Stimulated activated CD8-positive, alpha-beta memory T cell treated with anti-CD3 and anti-CD28 coated beads, Interleukin-12 subunit alpha, Interleukin-12 subunit beta, amount 100 ng/mL, for 4 hours (primary cell): ENCODE results near the gene ZDHHC7.

Source experiments
- DNase-seq: peaks from one replicate; pipeline ENCODE4 v3.0.0-alpha.2; 2020; ENCODE audit warnings: low read depth

The ZDHHC7 gene

DNA sequence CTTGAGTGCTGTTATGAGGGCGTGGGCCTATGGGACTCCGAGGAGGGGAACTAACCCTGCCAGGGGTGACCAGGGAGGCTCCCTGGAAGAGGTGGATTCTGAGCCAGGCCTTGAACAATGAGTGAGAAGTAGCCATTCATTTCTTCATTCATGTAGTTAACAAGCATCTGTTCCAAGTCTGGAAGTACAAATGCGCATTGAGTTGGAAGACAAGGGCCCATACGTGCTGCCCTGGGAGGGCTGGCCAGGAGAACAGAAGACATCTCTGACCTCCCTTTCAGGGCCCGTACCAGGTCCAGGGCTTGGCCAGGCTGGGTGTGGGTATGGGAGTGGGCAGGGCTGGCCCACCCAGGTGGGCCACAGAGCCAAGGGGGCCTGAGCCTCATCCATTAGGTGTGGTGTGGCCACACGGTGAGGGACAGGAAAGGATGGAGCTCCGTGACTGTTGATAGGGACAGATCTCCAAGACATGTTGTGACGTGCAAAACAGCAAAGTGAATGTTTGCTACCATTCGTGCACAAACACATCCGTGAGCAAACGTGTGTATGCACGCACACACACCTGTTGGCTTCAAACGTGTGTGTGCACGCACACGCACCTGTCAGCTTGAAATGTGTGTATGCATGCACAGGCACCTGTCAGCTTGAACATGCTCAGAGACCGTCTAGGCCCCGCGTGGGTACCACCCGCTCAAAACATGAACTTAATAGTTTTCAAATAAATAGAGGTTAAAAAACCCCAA is 46.8 kb downstream of the ZDHHC7 start:
- no peak for DNase-seq

DNA sequence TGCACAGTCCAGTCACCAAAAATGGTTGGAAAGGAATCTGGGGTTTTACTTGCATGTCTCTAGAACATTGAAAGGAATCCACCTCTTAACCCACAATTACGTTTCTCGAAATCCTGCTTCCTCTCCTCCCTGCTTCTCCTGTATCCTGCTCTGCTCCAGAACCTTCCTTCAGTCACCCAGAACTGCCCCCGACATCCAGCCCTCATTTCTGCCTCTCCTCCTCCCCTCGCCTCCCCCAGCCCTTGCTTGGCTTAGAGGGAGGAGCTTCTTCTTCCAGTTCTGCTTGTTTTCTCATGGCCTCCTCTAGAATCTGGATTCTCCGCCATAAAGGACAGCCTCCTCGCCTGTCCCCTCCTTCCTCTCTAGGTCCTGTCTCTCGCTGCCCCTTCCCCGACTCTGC is 48.3 kb downstream of the ZDHHC7 start:
- no peak for DNase-seq

DNA sequence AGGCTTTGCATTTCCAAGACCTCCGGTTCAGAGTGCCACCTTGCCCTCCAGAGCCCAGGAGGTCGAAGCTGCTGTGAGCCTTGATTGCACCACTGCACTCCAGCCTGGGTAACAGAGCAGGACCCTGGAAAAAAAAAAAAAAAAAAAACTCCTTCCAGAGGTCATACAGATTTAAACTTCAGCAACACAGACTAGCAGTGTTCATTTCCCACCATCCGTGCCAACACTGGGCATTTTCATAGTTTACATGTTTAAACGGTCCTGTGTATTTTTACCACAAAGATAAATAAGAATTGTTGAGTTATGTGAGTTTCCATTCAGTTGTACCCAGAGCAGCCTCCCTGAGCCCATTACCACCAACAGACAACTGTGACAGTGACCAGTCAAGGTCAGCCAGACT is 50.4 kb downstream of the ZDHHC7 start:
- DNase-seq: no peak

DNA sequence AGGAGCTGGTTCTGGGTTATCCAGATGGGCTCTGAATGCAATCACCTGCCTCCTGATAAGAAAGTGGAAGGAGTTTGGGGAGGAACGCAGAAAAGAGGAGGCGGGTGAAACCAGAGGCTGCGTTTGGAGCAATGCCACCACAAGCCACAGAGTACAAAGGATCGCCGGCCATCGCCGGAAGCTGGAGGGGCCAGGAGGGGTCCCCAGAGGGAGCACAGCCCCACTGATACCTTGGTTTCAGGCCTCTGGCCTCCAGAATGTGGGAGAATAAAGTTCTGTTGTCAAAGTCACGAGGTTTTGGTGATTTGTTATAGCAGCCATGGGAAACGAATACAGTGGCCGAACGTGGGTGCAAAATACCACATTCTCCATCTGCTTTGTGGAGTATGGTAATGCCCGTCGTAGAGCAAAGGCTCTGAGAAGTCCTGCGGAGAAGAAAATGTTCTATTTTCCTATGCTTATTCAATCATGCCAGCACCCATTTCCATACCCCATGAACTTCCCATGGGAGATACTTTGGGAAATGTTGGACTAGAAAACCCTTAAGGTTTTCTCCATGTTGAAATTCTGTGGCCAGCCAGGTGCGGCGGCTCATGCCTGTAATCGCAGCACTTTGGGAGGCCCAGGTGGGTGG is 51.4 kb downstream of the ZDHHC7 start:
- no peak for DNase-seq

DNA sequence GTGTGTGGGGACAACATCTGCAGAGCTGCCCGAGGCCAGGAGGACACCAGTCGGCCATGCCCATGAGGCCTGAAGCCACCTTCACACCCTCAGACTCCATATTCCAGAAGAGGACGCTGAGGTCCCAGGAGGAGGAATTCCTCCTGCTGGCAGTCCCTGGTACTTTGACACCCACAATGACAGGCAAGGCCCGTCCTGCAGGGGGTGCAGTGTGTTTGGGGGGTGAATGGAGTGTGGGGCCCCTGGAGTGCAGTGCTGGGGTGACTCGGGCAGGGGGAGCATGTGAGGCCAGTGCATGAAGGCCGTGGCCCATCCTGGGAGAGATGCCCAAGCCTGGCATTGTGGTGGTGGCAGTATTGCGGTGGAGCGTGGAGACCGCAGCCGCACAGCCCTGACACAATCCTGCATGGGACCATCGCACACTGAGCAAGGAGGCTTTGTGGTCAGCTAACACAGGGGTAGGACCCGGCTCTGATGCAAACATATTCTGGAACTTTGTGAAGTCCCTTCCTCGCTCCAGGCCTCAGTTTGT is 52.2 kb downstream of the ZDHHC7 start:
- no peak for DNase-seq

DNA sequence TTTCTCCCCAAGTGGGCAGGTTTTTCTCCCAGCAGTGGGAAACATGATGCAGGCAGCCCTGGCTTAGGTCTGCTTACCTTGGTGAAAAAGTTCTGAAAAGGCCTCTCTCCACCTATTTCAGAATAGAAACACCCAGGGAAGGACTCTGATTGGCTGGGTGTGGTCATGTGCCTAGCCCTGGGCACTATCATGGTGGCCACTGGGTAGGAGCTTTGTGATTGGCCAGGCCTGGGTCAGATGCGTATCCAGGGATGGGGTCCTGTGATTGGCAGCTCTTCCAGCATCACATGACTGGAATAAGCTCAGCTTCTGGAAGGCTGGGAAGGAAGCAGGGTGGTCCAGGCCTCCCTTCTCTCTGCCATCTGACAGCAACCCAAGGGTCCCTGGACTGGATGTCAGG is 53.5 kb downstream of the ZDHHC7 start:
- DNase-seq: no peak

DNA sequence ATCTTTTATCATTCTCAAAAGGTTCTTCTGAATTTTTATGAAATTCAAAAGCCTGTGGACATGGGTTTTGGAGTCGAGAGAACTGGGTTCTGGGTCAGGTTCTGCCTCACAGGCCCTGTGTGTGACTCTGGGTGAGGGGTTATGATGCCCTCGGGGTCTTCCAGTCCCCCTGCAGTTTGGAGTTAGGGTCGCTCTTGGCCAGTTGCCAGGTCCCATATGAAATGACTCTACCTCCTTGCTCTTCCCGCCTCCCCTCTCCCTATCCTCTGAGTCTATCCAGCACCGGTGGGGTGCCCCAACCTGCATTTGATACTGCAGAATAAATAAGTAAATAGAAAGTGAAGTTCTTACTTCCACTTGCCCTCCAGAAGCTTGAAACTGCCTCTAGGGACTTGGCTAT is 54.1 kb downstream of the ZDHHC7 start:
- DNase-seq: no peak

DNA sequence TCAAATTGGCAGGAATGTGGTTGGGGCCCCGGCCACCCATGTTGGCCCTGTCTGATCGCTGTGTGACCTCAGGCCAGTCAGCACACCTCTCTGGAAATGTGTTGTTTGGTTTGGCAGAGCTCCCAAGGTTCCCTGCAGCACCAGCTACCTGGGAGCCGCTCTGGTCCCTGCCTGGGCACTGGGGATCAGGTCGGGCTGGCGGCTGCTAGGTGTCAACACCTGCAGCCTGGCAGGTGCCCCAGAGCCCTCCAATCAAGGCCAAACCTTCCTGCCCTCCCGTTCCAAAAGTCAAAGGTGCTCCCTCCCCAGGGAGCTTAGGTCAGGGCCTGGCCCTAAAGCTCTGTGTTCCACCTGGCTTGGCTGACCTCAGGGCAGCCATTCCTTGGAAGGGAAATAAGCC is 55.9 kb downstream of the ZDHHC7 start:
- no peak for DNase-seq

DNA sequence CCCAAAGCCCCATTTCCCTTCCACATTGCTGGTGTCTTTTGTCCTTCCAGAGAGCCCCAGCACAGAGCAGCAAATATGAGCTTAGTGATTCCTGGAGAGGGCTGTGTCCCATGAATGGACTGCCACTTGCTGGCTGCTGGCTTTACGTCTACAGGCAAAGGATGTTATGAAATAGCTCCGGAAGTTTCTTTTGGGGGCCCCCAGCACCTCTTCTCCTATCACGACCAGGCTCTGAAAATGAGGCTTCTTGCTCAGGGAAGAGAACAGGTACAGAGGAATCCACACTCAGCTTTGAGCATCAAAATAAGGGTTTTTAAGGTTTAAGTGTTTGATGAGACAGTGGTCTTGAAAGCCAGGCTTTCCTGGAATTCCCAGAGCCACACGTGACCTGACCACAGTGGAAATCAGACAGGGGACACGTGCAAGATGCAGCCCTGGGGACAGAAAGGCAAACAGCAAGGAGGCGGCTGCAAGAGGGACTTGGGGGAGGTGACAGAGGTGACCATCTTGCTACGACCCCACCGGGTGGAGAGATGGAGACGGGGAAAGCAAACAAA is 58.1 kb downstream of the ZDHHC7 start:
- no peak for DNase-seq

DNA sequence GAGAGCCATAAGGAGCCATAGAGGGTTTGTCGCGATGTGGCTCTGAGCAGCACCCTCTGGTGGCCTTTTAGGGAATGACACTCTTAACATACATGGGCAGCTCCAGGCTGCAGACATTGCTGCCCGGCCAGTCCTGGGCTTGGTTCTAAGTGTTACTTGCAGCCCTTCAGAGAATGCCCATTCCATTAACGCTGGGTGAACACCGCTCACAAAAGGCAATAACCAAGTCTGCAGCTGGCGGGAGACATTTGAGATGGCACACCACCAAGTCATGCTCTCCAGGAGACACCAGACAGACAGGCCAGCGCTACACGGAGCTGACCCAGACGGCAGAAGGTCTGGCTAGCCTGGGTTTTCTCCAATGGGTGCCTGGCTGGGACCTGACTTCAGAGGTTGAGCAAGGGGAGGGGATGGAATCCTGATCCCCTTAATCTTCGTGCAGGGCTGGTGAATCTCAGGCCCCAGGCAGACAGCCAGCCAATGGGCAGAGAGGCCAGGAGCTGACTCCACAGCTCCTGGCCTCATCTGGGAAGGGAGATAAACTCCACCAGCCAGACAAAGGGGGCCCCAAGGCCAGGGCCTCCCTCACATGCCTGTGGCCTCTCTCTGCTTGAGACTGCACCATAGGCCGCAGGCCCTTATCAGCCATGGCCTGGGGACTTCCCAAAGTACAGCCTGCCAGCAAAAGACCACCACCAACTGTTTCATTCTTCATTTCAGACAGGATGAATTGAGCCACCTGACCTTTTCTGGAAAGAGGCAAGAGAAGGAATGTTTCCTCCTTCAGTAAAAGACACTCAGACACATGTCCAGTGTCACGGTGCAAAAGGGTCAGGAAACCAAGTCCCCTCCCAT is 58.8 kb downstream of the ZDHHC7 start:
- DNase-seq: peak; percentile 26

DNA sequence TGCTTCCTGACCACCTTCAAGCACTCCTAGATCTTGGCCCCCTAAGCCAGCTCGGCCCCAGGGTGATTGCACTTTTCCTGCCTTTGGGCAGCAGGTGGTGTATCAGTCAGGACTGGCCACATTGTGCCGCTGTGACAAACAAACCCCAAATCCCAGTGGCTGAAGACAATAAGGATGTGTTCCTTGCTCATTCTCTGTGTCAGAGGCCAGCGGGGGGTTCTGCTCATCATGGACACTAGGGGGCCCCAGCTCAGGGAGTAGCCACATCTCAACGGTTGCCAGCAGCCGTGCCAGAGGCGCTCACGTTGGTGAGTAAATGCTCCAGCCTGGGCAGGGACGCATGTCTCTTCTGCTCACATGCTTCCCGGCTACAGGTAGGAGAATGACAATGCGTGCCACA is 60.4 kb downstream of the ZDHHC7 start:
- no peak for DNase-seq

DNA sequence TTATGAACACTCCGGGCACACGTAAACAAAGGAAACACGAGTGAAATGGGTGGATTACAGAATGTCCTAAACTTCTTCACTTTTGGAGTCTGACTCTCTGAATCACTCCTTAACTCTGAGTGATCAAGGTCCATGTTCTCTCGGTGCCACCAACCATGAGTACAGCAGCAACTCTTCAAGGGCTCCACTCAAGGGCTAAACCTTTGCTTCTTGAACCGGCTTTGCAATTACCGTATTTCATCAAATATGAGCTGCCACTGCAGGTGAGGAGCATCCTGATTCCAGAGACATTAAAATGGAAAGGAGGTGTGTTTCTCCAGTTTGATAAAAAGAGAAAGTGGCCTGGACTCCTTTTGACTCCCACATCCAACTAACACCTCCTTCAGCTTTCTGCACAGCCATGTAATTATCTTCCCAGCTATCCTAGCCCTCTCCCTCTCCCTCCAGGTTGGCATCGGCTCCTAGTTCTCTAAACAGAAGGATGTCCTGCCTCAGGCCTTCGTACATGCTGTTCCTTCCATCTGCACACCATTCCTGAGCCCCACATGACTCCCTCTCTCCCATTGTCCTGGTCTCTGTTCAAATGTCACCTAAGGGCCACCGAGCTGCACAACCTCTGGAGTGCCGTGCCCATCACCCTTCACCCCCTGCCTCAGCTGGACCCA is 61.4 kb downstream of the ZDHHC7 start:
- no peak for DNase-seq

DNA sequence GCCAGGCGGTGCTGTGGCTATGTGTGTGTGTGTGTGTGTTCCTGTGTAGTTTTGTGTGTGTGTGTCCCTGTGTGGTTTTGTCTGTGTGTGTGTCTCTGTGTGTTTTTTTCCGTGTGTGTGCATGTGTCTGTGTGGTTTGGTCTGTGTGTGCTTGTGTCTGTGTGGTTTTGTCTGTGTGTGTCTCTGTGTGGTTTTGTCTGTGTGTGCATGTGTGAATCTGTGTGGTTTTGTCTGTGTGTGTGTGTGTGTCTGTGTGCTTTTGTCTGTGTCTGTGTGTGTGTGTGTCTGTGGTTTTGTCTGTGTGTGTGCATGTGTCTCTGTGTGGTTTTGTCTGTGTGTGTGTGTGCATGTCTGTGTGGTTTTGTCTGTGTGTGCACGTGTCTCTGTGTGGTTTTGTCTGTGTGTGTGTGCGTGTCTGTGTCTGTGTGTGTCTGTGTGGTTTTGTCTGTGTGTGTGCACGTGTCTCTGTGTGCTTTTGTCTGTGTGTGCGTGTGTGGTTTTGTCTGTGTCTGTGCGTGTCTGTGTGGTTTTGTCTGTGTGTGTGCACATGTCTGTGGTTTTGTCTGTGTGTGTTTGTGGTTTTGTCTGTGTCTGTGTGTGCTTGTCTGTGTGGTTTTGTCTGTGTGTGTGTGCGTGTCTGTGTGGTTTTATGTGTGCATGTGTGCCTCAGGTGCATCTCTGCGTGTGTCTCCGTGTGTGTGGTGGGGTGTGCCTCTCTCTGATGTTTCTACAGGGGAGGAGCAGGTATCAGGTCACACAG is 62.3 kb downstream of the ZDHHC7 start:
- DNase-seq: no peak

DNA sequence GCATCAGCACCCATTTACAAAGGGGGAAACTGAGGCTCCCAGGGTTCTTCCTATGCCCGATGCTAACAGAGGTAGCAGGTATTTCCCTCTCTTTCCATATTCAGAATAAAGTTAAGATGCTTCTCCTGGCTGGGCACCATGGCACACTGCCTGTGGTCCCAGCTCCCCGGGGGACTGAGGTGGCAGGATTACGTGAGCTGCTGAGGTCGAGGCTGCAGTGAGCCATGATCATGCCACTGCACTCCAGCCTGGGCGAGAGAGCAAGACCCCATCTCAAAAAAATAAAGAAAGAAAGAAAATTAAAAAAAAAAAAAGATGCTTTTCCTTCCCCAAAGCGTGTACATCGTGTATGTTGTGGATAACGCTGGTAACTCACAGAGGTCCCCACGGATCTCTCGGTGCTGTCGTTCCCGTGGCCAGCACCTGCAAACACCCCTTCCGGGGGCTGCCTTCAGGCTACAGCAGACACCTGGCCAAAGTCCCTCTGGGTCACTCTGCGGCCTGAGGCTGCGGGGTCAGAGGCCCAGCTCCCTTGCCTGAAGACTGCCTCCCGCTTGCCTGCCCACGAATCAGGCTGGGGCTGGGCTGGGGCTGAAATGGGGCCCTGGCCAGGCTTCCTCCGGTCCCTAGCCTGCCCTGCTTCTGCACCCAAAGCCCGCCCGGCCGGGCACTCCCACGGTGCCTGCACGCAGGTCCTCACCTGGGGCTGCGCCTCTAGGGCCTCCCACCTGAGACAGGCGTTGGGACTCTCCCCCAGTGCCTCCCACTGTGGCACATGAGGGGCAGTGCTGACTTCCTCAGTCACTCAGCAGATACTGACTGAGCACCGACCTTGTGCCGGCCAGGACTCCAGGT is 63.1 kb downstream of the ZDHHC7 start:
- no peak for DNase-seq

DNA sequence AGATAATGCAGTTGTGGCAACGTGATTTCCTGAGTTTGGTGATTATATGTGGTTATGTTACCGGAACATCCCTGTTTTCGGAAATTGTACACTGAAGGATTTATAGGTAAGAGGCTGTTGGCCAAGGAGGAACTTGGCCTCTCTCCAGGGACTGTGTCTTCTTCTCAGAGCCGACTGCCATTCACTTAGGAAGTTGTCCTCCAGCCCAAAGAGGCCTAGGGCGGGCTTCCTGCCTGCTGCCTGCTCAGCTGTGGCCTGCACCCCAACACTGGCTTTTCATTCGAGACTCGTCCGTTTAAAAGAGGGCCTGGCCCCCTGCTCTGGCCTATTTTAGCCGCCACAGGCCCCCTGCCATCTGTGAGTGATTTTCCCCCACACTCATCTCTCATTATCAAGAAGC is 64.3 kb downstream of the ZDHHC7 start:
- DNase-seq: no peak

DNA sequence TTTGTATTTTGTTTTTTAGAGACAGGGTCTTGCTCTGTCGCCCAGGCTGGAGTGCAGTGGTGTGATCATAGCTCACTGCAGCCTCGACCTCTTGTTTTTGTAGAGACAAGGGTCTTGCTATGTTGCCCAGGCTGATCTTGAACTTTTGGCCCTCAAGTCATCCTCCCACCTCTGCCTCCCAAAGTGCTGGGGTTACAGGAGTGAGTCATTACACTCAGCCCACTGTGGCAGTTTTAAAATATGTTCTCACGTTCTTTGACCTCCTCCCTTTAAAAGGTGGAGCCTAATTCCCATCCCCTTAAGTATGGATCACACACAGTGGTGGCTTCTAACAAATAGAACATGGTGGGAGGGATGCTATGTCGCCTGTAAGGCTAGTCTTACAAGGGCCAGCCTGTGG is 67.7 kb downstream of the ZDHHC7 start:
- no peak for DNase-seq

DNA sequence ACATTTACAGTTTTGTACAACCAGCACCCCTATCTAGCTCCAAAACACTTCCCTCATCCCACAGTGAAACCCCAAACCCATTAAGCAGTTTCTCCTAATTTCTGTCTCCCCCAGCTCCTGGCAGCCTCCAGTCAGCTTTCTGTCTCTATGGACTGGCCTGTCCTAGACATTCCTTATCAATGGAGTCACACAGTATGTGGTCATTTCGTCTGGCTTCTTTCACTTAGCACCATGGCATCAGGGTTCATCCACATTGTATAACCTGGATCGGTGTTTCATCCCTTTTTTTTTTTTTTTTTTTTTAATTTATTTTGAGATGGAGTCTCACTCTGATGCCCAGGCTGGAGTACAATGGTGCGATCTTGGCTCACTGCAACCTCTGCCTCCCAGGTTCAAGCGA is 68.5 kb downstream of the ZDHHC7 start:
- no peak for DNase-seq

DNA sequence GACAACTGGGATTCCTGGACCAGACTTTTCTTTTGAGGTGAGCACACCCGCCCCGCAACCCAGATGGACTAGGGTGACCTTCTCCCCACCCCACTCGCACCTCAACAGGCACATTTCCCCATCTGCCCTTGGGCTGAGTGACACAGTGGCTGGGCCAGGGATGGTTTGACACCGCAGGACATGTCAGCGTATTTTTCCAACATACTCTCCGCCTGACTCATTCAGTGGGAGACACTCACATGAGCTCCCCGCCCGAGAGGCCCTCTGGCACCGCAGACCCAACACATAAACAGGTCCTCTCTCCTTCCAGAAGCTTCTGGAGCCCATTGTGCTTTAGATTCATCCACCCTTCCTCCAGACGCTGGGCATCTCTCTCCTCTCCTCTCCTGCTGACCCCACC is 69.4 kb downstream of the ZDHHC7 start:
- DNase-seq: no peak

DNA sequence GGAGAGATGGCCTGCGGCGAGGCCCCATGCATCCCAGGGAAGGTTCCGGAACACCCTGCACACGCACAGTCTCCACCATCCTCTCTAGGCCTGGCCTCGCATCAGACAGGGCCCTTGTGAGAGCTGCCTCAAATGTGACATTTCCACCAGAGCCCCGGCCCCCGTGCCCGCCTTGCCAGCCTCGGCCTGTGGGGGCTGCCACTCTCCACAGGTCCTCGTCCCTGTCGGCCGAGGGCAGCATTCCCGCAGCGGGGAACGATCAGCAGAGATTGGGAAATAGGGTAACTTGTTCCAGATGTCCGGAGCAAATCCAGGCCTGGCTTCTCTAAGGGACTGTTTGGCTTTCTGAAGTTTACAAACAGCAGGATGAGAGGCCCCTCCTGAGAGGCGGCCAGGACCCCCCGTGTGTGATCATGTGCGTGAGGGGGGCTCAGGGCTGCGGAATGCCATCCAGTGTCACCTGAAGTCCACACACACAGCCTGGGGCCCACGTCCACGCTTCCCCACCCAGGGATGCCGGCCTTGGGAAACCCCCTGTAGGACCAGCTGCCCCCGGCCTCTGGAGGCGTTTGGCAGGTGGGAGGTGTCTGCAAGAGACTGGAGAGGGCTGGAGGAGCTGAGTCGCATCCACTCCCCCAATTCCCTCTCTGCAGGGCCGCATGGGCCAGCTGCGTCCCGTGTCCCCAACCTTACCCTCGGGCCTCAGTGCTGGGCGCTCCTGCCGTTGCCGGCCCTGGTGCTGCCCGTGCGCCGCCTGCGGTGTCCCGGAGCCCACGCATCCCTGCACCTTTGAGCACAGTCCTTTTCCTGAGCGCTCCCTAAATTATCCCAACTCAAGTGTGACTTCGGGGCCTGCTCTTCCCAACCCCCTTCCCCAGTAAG is 70.4 kb downstream of the ZDHHC7 start:
- no peak for DNase-seq
